K562 (cell line): ENCODE results near the gene OPCML. TPM values are rescaled to one million over a fixed set of nuclear protein-coding genes. Genes with fewer than 3 reads are reported as not detected.

Experiments
- ATAC-seq: fragments of 200-7000 bp; cut with Tn5 transposase; 3 replicates; pipeline ENCODE4 v1.9.1; 2020; ENCODE audit warnings: moderate library complexity
- BruUV-seq: library from RNA; stranded (reverse); fragments of 400-500 nt; replicated peaks from 2 replicates; lab custom pipeline; 2021; lab: Mats Ljungman, UMichigan
- CTCF ChIA-PET: fragments of 300-600 bp; formaldehyde crosslinking; extraction: SDS; loops from one replicate; lab custom pipeline; 2021; ENCODE audit warnings: low intra/inter-chr PET ratio; lab: Yijun Ruan, JAX
- POLR2A ChIA-PET: fragments of 300-600, 350-650 bp; sonication (Branson Sonifier 250); formaldehyde crosslinking; extraction: SDS; loops from one replicate; lab custom pipeline; 2021; ENCODE audit warnings: antibody characterized with exemption, inconsistent platforms; lab: Yijun Ruan, JAX
- DNase-seq, 4 experiments: peaks; one replicate each; pipeline versions ENCODE4 v3.0.0 to v3.0.0-alpha.2; 2011 to 2018; ENCODE audit warnings: low spot score in 3 of 4, mixed read lengths in 3 of 4; ENCODE audit errors: extremely low read depth in 1 of 4
- FAIRE-seq: peaks from 2 replicates; lab custom pipeline; 2011; peaks lifted over from hg19 to GRCh38; lab: Jason Lieb, UNC
- H2AFZ ChIP-seq: 2 replicates; pipeline ENCODE4 v1.6.0; 2011; ENCODE audit warnings: low read depth, low read length, control low read depth, inconsistent platforms
- H3K27ac ChIP-seq: fragments of 200-600 bp; 3 replicates; pipeline ENCODE4 v1.8.0; 2011; ENCODE audit warnings: low read depth, mild to moderate bottlenecking, control low read depth, inconsistent platforms, low read length, moderate library complexity, mixed read lengths; ENCODE audit errors: extremely low read depth
- H3K27me3 ChIP-seq, 2 experiments: fragments of 300-600 bp in 1 of 2; 2 replicates in 1 of 2; 3 replicates in 1 of 2; pipeline versions ENCODE4 v1.6.0 to v1.8.0; 2011; ENCODE audit warnings: inconsistent platforms in 2 of 2, low read length in 2 of 2, mild to moderate bottlenecking in 1 of 2, mixed read lengths in 1 of 2, moderate library complexity in 1 of 2; ENCODE audit not compliant: control insufficient read depth in 2 of 2, insufficient read depth in 2 of 2
- H3K36me3 ChIP-seq: fragments of 300-600 bp; 3 replicates; pipeline ENCODE4 v1.8.0; 2011; ENCODE audit warnings: mild to moderate bottlenecking, low read length, inconsistent platforms; ENCODE audit not compliant: control insufficient read depth, insufficient read depth
- H3K4me1 ChIP-seq, 2 experiments: fragments of 200-600 bp in 1 of 2; replicated peaks in 1 of 2; 2 replicates in 1 of 2; 3 replicates in 1 of 2; pipeline versions ENCODE4 v1.5.1 to v1.8.0; 2011; ENCODE audit warnings: inconsistent platforms in 2 of 2, low read length in 2 of 2, mild to moderate bottlenecking in 1 of 2, mixed read lengths in 1 of 2, moderate library complexity in 1 of 2; ENCODE audit not compliant: control insufficient read depth in 2 of 2, insufficient read depth in 2 of 2
- H3K4me2 ChIP-seq: 2 replicates; pipeline ENCODE4 v1.6.1; 2011; ENCODE audit warnings: low read length, control low read depth, inconsistent platforms, mixed read lengths; ENCODE audit not compliant: insufficient read depth
- H3K4me3 ChIP-seq: fragments of 200-600 bp; sonication (generic), shearing (Covaris generic); 2 replicates; pipeline ENCODE4 v1.5.1; 2016; ENCODE audit warnings: control low read depth, inconsistent platforms
- H3K79me2 ChIP-seq: fragments of 200-600 bp; 3 replicates; pipeline ENCODE4 v1.8.0; 2011; ENCODE audit warnings: low read length, inconsistent platforms; ENCODE audit not compliant: control insufficient read depth, insufficient read depth
- H3K9ac ChIP-seq, 2 experiments: 2 replicates each; pipeline versions ENCODE4 v1.6.0 to v1.6.1; 2011; ENCODE audit warnings: low read depth in 2 of 2, low read length in 2 of 2, control low read depth in 1 of 2, inconsistent platforms in 1 of 2, mild to moderate bottlenecking in 1 of 2, mixed read lengths in 1 of 2; ENCODE audit not compliant: insufficient read depth in 1 of 2
- H3K9me1 ChIP-seq: one replicate; pipeline ENCODE4 v1.6.0; 2011; ENCODE audit warnings: inconsistent platforms, mild to moderate bottlenecking, low read length, moderate library complexity; ENCODE audit not compliant: control insufficient read depth, insufficient read depth
- H3K9me3 ChIP-seq: replicated peaks from 2 replicates; pipeline ENCODE4 v1.5.1; 2011; ENCODE audit warnings: low read depth, low read length, inconsistent platforms; ENCODE audit not compliant: control insufficient read depth, insufficient read depth
- H4K20me1 ChIP-seq: replicated peaks from 2 replicates; pipeline ENCODE4 v1.6.1; 2011; ENCODE audit warnings: low read length, inconsistent platforms, mixed read lengths; ENCODE audit not compliant: control insufficient read depth, insufficient read depth
- CTBP1 ChIP-seq: fragments of 450-650 bp; IDR thresholded peaks from 2 replicates; pipeline ENCODE4 v1.6.1; 2016; ENCODE audit warnings: borderline replicate concordance
- EHMT2 ChIP-seq: fragments of 450-650 bp; IDR thresholded peaks from 2 replicates; pipeline ENCODE4 v1.6.1; 2018; ENCODE audit warnings: antibody characterized with exemption
- FOXA3 ChIP-seq, 2 experiments: fragments of 450-650 bp in 1 of 2; sonication (generic) in 1 of 2; formaldehyde crosslinking; IDR thresholded peaks in 1 of 2; conservative IDR thresholded peaks in 1 of 2; 2 replicates each; pipeline versions ENCODE4 v1.4.0 to v1.8.0; 2020 to 2022; ENCODE audit warnings: mild to moderate bottlenecking in 2 of 2, missing genetic modification reagents in 1 of 2
- HSF4 ChIP-seq: fragments of 250-450 bp; sonication (Bioruptor Pico); IDR thresholded peaks from 2 replicates; pipeline ENCODE4 v2.1.2; 2022; ENCODE audit warnings: mild to moderate bottlenecking, moderate library complexity, borderline replicate concordance
- NCOA4 ChIP-seq: fragments of 450-650 bp; IDR thresholded peaks from 2 replicates; pipeline ENCODE4 v1.6.1; 2018; ENCODE audit warnings: mild to moderate bottlenecking; ENCODE audit not compliant: partially characterized antibody
- NCOA6 ChIP-seq: fragments of 450-650 bp; IDR thresholded peaks from 2 replicates; pipeline ENCODE4 v1.6.1; 2017; ENCODE audit warnings: mild to moderate bottlenecking
- NCOR1 ChIP-seq: fragments of 450-650 bp; IDR thresholded peaks from 2 replicates; pipeline ENCODE4 v1.6.1; 2016; ENCODE audit warnings: mild to moderate bottlenecking, moderate library complexity
- PML ChIP-seq: IDR thresholded peaks from 2 replicates; pipeline ENCODE4 v1.6.1; 2012; ENCODE audit warnings: low read length, inconsistent platforms
- RERE ChIP-seq: sonication (generic); formaldehyde crosslinking; IDR thresholded peaks from 2 replicates; pipeline ENCODE4 v1.8.0; 2023; ENCODE audit warnings: missing genetic modification reagents, mild to moderate bottlenecking, borderline replicate concordance
- SRF ChIP-seq, 2 experiments: fragments of 250-450, 450-650 bp in 1 of 2; sonication (Bioruptor Pico) in 1 of 2; sonication (generic) in 1 of 2; formaldehyde crosslinking; IDR thresholded peaks; 2 replicates each; pipeline versions ENCODE4 v1.5.0 to v1.5.1; 2020 to 2022; ENCODE audit warnings: mild to moderate bottlenecking in 1 of 2, missing genetic modification reagents in 1 of 2
- ZHX1 ChIP-seq: fragments of 150-350 bp; conservative IDR thresholded peaks from 2 replicates; pipeline ENCODE4 v1.6.1; 2014; ENCODE audit warnings: low read length
- ZNF121 ChIP-seq: sonication (generic); formaldehyde crosslinking; conservative IDR thresholded peaks from 2 replicates; pipeline ENCODE4 v1.8.0; 2022; ENCODE audit warnings: missing genetic modification reagents
- whole genome bisulfite sequencing: fragments of 100-300 bp; shearing (Covaris generic); methylation state at CpG from one replicate; pipeline ENCODE4 v1.1.6; 2016; ENCODE audit warnings: low coverage, mixed read lengths; ENCODE audit not compliant: insufficient coverage; ENCODE audit errors: missing lambda C conversion rate; 5-methylcytosine and 5-hydroxymethylcytosine counted together
- in situ Hi-C: fragments of 300-500 bp; cut with MboI; formaldehyde crosslinking; loops from 4 replicates; pipeline ENCODE4 v1.15.0; 2018; ENCODE audit warnings: inconsistent platforms, mixed read lengths
- intact Hi-C: fragments of 100-400 bp; cut with micrococcal nuclease; formaldehyde crosslinking; loops from 2 replicates; pipeline ENCODE4 v1.14.2; 2022
- polyA plus RNA-seq, 8 experiments: library from polyadenylated mRNA; depleted of rRNA in 4 of 8; stranded (reverse) in 5 of 8; unstranded in 3 of 8; fragments of >200 nt; fragmentation: Nextera tagmentation in 2 of 8; fragmentation: Illumina TruSeq in 1 of 8; extraction: Ambion mirVana in 2 of 8; extraction: Trizol in 1 of 8; gene quantifications; 2 replicates each; pipeline versions ENCODE4 v1.2.1 to v1.2.3, GENCODE V29; 2011 to 2014; ENCODE audit warnings: inconsistent platforms in 1 of 8, missing spikeins in 1 of 8
- total RNA-seq, 7 experiments: library from RNA; depleted of rRNA in 6 of 7; stranded (reverse); fragments of >200 nt in 6 of 7; fragmentation: Illumina TruSeq in 2 of 7; extraction: Trizol in 2 of 7; gene quantifications; 2 replicates each; pipeline versions ENCODE4 v1.2.1 to v1.2.3, GENCODE V29; 2011 to 2021; ENCODE audit warnings: low replicate concordance in 1 of 7

OPCML gene
- total and polyA plus RNA-seq, 9 of the 15 experiments (the other 6 are each of a cell fraction or from before 2014, with no cell fraction given) = not detected

DNA sequence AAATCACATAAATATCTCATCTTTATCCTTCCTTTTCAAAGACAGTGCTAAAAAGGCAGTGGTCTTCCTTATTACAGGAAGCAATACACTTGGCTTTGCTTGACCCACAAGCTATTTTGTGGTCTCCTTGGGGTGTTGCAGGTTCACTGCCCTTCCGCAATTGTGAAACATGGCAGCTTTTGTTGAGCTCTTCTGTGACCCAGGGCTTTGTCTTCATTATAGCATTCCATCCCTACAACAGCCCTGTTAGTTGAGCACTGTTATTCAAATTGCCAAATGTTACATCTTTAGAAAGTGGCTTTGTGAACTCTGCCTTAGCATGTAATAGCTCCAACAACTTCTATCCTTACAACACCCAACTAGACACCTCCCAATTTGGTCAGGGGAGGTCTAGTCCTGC is 107.1 kb downstream of the OPCML start:
- FAIRE-seq (no peak), DNase-seq (no peak), ATAC-seq (no peak)
- no peaks in the 10 kb centered on the region for H4K20me1 ChIP-seq
- BruUV-seq = no TSS peak
- H3K9me1 ChIP-seq = no peaks in the 10 kb centered on the region
- POLR2A ChIA-PET = no interaction called here
- H3K36me3 ChIP-seq = no peaks in the 10 kb centered on the region
- H3K27me3 ChIP-seq = no peaks in the 10 kb centered on the region
- H3K4me3 ChIP-seq = no peak overlapping the region
- H3K9me3 ChIP-seq = 0 out of 2 replicates have a peak, but pooled peaks cover 2% of the 10 kb centered on the region
- no peak overlapping the region for H3K27ac ChIP-seq
- H2AFZ ChIP-seq = no peak overlapping the region
- H3K4me1 ChIP-seq = no peaks in the 10 kb centered on the region
- WGBS = 0% methylated on average over 1 of the region's 1 CpG
- no peaks in the 10 kb centered on the region for H3K79me2 ChIP-seq
- CTCF ChIA-PET = no interaction called here
- in situ Hi-C loops = no loop called here
- H3K4me2 ChIP-seq = no peak overlapping the region
- intact Hi-C loops = no loop called here
- H3K9ac ChIP-seq = no peak overlapping the region
- TF ChIP-seq ZHX1 = no peak
- TF ChIP-seq NCOA4 = no peak
- no peak for TF ChIP-seq FOXA3 (CRISPR knock-in tag; conservative IDR thresholded peaks at IDR 0.05 in 1 of 2, IDR thresholded peaks at IDR 0.05 in 1 of 2)
- no peak for TF ChIP-seq PML
- no peak for TF ChIP-seq HSF4 (CRISPR knock-in tag)
- TF ChIP-seq EHMT2 = no peak
- TF ChIP-seq CTBP1 = no peak
- no peak for TF ChIP-seq SRF (CRISPR knock-in tag; IDR thresholded peaks at IDR 0.05)
- no peak for TF ChIP-seq ZNF121
- no peak for TF ChIP-seq NCOA6
- no peak for TF ChIP-seq NCOR1
- no peak for TF ChIP-seq RERE (CRISPR knock-in tag)
